GM19397 (cell line): Measurements from ENCODE around the gene SNX22.

Experiments used
- ATAC-seq: cut with Tn5 transposase; IDR thresholded peaks from one replicate; pipeline ENCODE4 v1.9.1; 2021; ENCODE audit warnings: mild to moderate bottlenecking, moderate library complexity; ENCODE audit not compliant: unreplicated experiment

The SNX22 gene

GRCh38 chr15:64191971-64192830, 40.7 kb downstream of the SNX22 start:
- no peak for ATAC-seq

DNA sequence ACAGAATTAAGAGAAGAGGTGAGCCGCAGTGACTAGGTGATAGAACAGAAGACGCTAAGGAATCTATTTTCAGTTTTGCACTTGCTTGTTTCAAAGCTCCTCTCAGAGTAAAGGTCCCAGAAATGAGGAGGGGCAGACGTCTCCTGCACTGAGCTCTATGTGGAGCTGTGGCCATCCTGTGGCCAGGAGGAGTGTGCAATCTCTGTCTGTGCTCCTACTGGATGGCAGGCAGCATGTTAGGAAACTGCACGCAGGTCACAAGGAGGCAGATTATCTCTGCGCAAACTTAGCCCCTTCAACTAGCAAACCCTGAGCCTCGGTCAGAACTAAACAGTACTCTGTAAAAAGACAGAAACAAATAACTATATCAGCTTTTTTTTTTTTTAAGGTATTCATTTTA, 42.4 kb downstream of the SNX22 start:
- ATAC-seq = no peak

DNA sequence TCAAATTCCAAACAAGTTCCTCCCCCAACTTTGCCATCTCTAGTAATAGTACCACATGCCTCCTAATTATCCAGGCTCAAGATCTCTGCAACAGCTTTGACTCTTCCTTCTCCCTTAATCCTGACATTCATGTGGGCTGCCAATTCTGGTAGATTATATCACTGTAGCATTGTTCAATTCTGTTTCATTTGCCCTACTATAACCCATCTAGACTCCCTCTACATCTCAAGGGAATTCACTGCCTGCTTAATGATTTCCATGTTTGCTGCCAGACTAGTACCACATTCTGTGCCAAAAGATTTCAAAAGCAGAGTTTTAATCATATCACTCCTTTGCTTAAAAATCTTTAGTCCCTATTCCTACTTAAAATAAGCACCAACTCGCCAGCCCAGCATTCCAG, 45.9 kb downstream of the SNX22 start:
- ATAC-seq = no peak

DNA sequence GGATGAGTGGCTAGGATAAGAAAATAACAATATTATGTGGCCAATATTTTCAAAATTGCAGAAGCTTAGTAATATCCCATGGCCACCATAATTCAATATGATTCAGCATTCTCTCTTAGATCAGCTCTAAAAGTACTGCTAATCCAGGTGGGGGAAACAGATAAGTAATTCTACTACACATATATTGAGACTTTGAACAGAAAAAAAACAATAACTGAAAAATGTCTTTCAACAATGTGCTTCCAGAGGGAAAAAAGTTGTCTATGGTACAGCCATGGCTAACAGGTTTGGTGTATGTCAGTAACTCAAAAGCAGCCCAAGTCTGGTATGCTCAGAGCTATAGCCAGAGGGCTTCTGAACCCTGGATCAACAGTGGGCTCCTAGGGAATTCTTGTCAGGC, 53.7 kb downstream of the SNX22 start:
- ATAC-seq = no peak
